Stimulated activated CD8-positive, alpha-beta memory T cell treated with anti-CD3 and anti-CD28 coated beads, Interleukin-4, amount 100 ng/mL, for 48 hours (primary cell): Measurements from ENCODE around the gene GLYATL1.
"Not testable (repeated sequence)": the region's sequence is repeated elsewhere in the genome, so short reads cannot be mapped to it uniquely, and the experiment has no call there.

ENCODE experiments used
- DNase-seq: peaks from one replicate; pipeline ENCODE4 v3.0.0-alpha.2; 2020

The GLYATL1 gene

GRCh38 chr11:58999291-58999680, 60.0 kb downstream of the GLYATL1 start:
- DNase-seq: no peak

GRCh38 chr11:59000003-59000402, 60.7 kb downstream of the GLYATL1 start:
- no peak for DNase-seq

GRCh38 chr11:59002006-59002405, 62.7 kb downstream of the GLYATL1 start:
- not testable (repeated sequence) for DNase-seq
